GM11168 (cell line): Measurements from ENCODE around the gene ATP9B.

ENCODE experiments used
- in situ Hi-C: fragments of 300-500 bp; cut with MboI; formaldehyde crosslinking; loops from one replicate; pipeline ENCODE4 v1.12.0; 2022; ENCODE audit warnings: low sequenced_read_pairs; ENCODE audit not compliant: unreplicated experiment

The ATP9B gene

DNA sequence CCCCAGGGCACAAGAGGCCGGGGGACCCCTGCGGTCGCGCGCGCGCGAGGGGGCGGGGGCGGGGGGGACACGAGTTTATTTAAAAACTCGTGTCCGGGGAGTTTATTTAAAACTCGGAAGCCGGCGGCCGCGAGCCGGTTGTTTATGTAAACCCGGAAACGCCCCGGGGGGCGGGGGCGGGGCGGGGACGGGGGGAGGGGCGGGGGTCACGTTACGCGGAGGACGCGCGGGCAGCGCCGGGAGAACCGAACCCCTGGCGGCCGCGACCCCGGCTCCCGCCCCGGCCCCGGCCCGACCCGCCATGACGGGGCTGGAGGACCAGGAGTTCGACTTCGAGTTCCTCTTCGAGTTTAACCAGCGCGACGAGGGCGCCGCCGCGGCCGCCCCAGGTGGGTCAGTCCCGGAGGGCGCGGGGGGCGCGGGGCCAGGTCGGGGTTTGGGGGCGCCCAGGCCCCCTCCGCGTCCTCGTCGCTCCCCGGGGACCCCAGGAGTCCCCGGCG is 330.9 kb downstream of the ATP9B start:
- in situ Hi-C loops, result no loop called here

DNA sequence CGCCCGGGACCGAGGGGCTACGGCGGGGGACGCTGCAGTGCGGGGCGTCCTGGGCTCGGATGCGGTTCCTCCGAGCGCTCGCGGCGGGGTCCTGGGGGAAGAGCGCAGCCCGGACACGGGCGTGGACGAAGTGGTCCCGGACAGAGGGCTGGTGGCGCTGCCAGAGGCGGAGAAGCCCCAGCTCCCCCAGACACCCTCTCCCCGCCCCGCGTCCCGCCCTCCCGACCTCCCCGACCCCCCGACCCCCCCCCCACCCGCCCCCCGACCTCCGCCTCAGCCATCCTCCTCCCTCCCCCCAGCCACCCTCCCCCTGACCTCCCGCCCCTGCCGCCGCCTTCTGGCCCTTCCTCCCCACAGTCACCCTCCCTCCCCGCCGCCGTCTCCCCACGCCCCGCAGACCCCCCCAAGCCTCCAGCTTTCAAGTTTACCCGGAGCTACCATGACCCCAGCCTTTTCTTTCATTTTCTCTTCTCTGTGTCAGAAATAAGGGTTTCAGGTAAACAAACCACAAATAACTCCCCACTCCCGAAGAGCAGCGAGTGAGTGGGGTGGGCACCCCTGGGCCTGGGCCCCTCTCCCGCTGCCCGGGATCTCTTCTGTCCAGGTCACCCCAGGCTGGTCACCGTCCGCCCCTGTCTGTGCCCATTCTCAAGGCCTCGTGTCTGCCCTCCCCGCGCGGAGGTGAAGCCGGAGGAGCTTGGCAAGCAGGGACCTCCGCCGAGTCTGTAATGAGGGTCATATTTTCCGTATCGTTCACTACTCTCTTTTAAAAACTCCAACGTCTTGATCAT is 331.6 kb downstream of the ATP9B start:
- in situ Hi-C loops, result no loop called here

DNA sequence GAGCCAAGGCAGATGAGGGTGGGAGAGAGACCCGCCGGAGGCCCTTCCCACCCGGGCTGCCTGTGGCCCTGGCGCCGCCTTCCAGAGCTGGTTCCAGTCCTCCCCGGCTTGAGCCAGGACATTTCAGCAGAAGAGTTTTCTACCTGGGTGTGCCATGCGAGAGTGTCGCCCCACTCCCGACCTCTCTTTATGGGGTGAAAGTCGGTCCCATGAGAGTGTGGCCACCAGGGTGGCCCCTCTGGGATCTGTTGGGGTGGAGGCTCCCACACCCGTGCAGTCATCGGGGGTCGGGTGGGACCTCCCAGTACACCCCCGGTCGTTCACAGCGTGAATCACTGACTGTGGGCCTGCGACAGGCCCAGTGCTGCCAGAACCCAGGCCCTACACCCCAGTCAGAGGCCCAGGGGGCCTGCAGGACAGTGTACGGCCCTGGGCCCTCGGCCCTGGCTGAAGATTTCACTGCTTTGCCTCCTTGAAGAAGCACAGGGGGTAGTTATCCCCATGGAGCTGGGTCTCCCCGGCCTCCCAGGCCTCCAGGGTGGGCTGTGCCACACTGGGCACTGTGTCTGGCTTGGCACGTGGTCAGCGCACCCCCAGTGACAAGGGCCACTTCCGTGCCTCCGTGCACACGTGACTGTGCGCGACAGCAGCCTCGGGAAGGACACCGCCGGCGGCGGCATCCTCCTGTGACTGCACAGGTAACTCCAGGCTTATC is 332.5 kb downstream of the ATP9B start:
- in situ Hi-C loops, result no loop called here

DNA sequence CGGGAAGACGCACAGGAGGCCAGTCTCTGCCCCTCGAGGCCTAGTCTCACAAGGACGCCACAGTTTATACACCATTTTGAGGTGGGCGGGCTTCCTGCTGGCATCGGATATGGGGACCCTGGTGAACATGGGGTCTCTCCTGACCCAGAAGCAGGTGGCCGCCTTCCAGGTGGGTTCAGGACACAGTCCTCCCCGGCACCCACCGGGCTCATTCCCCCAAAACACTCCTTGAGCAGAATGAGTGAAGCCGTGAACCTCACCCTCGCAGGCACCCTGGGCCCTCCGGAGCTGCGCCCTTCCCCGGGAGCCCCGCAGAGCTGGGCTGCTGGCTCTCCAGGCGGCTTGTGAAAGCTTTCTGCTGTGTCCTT is 333.0 kb downstream of the ATP9B start:
- in situ Hi-C loops, result no loop called here

DNA sequence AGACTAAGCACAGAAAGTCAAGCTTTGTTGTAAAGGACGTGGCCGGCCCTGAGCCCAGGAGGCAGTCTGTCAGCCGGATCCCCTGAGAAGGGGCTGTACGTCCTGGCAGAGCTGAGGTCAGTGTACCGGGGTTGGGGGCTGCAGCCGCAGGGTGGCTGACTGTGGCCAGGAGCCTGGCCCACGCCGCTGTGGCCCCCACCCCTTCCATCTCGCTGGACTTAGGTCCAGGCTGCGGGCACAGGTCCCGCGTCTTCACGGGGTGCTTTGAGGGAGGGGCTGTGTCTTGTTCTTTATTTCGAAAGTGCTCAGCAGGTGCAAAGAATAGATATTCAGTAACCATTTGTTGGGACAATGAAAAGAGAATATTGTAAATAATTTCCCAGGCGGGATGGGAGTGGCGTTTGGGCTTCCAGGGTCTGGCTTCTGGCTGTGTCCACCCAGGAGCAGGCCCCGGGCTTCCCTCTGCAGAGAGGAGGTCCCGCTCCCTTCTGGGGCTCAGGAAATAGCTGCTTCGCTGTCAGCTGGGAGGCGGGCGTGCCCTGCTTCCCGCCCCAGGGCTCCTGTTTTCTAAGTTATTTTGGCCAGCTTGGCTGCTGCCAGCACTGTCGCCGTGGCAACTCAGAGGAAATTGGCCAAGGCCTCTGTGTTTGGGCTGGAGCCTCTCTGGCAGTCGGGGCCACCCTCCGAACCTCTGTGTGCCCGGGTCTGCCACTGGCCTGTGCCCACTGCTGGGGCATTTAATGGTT is 334.0 kb downstream of the ATP9B start:
- in situ Hi-C loops, result no loop called here

DNA sequence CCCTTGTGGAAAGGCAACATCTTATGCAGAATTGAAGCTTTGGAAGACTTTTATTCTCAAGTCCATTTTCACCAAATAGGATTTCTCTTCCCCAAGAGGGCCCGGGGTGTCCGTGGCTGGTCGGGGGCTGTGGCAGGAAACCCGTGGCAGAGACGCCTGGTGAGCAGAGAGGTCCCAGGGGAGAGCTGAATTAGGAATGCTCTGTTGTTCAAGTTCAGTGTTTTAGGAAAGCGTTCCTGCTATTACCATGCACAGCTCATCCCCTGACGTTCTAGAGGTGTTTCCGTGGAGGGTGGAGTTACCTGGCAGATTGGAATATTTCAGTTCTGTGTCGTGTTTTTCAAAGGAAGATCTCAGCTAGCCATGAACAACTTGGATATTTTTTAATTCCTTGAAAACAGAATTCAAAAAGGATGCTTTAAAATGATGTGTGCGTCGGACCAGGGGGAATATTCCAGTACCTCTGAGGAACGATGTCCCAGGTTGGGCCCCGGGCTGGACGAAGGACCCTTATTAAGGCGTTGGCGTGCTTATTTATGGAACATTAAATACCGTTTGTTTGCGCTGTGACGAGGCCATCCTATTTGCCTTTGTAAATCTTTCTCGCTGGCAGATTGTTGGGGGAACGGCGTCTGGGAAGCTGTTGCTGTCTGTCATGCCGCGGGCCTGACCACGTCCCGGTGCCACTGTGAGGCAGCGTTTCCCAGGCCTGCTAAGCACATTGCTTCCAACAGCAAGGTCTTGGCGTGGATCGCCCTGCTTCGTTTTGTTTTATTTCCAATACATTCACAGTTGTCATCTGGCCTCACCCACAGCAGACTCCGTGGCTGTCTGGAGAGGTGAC is 334.8 kb downstream of the ATP9B start:
- in situ Hi-C loops, result no loop called here

DNA sequence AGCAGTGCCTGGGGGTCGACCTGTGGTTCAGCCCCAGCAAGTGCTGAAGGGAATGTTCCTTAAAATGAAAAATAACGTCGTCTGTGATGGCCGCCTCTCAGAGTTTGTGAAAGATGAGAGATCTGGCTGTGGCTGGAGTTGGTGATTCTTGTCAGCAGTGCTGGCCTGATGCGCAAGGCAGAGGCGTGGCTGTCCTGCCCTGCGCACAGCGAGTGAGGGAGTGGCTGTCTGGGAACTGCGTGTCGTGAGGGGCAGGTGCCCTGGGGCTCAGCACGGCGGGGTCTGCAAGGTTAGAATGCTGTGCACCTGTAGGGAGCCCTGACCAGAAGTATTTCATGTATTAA is 335.3 kb downstream of the ATP9B start:
- in situ Hi-C loops, result no loop called here

DNA sequence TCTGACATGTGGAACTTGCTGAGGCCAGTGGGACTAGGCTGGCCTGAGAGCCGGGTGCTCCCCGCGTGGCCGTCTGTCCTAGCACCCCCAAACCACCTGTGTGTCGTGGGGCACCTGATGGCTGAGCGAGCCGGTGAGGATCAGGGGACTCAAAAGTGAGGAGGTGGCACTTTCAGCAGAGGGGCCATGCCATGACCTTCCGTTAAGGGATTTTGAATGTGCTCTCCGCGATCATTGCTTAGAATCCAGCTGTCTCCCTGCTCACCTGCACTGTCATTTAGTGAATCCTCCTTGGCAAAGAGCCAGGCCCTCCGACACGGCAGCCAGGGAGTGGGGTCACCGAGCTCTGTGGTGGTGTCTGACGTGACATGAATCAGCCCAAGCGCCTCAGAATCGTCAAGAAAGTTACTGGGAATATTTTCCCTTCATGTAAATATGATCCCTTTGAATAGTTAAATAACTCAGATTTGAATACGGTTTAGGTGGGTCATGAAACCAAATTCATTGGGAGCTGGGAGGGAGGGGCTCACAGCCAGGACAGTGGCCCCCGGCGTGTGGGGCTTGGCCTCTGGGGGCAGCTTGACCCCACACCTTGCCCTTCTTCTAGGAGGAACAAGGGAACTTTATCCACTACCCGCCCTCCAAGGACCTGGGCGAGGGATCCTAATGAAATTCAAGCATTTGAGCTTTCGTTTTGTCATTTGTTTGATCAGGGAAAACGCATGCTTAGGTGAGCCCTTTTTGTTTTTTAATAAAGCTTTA is 336.0 kb downstream of the ATP9B start:
- in situ Hi-C loops, result no loop called here

DNA sequence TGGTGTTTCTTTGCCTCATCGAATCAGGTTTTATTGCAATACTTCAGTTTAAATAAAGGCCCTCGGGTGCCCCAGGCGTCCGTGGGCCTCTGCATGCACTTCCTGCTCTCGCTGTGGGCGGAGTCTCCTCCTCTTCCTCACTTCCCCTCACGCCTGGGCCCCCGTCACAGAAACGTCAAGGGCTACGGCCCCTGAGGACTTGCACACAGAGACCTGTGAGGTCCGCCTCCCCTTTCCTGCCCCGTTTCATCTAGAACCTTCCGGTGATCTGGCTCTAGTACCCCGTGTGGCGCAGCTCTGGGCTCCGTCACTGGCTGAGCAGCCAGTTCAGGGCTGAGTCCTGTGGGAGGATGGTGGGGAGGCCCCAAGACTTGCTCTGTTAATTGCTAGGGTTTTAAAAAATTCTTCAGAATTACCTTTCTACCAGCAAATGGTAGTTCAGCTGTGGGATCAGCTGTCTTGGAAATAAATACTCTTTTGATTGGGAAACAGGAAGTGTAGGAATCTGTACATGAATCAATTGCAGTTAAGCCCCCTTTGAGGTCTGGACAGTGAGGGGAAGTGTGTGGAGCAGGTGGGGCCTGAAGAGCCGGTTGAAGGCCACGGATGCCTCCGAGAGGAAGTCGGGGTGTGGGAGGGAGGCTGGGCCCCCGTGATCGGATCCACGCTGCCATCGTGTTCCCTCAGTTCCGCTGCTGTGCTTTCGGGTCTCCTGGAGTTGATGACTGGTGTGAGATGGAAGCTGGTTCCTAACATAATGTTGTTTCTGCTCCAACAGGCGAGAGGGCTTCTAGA is 336.8 kb downstream of the ATP9B start:
- in situ Hi-C loops, result no loop called here

DNA sequence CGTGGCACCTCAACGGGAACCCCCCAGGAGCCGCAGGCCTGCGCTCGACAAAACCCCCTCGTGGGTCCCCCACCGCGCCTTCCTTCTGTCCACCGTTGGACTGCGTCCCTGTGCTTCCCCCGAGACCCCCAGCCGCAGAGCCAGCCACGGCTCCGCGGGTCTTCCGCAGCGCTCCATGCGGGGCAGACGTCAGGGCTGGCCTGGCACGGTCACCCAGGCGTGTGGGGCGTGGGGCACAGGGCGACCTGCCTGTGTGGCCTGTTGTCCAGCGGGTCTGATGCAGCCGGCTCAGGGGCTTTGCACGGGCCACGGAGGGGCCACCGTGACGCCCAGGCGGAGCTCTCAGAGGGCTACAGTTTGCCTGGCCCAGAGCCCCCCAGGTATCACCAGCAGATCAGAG is 337.5 kb downstream of the ATP9B start:
- in situ Hi-C loops, result no loop called here

DNA sequence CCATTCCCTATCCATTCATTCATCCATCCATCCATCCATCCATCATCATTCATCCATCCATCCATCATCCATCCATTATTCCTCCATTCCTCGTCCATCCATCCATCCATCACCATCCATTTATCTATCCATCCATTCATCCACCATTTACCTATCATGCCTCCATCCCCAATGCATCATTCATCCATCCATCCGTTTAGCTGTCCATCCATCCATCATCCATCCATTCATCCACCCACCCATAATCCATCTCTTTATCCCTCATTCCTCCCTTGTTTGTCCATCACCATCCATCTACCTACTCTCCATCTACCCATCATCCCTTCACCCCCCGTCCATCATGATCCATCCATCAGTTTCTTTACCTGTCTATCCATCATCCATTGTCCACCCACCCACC is 340.1 kb downstream of the ATP9B start:
- in situ Hi-C loops, result no loop called here

DNA sequence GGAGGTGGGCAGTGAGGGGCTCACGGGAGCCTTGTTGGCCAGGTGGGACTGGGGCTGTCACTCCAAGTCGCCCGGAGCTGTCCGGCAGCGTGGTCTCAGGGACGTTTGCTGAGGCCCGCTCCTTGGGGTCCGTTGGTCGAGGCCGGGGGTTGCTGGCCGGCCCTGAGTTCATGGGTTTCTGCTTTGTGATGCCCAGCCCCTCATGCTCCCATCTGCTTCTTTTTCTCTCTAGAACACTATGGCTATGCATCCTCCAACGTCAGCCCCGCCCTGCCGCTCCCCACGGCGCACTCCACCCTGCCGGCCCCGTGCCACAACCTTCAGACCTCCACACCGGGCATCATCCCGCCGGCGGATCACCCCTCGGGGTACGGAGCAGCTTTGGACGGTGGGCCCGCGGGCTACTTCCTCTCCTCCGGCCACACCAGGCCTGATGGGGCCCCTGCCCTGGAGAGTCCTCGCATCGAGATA is 341.0 kb downstream of the ATP9B start:
- in situ Hi-C loops, result no loop called here

DNA sequence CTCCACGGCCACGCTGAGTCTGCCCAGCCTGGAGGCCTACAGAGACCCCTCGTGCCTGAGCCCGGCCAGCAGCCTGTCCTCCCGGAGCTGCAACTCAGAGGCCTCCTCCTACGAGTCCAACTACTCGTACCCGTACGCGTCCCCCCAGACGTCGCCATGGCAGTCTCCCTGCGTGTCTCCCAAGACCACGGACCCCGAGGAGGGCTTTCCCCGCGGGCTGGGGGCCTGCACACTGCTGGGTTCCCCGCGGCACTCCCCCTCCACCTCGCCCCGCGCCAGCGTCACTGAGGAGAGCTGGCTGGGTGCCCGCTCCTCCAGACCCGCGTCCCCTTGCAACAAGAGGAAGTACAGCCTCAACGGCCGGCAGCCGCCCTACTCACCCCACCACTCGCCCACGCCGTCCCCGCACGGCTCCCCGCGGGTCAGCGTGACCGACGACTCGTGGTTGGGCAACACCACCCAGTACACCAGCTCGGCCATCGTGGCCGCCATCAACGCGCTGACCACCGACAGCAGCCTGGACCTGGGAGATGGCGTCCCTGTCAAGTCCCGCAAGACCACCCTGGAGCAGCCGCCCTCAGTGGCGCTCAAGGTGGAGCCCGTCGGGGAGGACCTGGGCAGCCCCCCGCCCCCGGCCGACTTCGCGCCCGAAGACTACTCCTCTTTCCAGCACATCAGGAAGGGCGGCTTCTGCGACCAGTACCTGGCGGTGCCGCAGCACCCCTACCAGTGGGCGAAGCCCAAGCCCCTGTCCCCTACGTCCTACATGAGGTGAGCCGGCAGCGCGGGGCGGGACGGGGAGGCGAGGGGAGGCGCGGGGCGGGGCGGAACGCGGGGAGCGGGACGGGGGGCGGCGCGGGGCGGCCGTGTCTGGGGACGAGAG is 341.8 kb downstream of the ATP9B start:
- in situ Hi-C loops, result no loop called here

DNA sequence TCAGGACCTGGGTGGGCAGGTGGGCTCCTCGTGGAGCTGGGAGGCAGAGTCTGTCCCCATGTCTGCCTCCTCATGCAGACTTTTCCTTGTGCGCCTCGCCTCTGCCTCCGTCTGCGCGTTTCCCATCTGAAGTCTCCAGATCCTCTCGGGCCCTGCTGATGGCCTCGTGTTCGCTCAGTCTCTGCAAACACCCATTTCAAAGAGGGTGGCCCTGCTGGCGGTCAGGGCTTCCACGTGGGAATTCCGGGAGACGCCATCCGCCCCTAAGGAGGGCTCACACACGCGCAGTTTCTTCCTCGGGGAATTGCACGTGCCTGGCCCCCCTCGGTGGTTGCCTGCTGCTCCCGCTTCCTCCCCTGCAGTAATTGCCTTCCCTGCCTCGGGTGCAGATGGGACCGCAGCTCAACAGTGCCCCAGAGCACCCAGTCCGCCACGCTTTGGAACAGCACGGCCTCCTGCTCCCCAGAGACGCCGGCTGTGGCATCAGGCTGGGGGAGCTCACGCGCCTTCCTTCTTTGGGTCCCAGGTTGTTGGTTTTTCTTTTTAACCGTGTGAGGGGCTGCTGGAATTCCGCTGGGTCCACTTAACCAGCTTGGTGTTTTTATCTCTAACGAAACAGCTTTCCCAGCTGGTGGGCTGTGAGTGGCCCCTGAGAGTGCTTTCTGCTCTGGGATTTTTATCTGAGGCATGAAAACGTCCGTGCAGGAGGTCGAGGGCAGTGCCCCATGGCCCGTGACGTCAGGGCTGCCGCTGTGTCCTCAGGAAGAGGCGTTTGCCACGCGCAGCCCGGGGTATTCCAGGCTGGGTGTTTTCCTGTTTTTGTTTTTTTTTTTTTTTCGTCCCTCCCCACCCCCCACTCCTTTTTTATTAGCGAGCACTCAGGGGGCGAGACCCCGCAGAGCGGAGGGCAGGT is 342.7 kb downstream of the ATP9B start:
- in situ Hi-C loops, result no loop called here

DNA sequence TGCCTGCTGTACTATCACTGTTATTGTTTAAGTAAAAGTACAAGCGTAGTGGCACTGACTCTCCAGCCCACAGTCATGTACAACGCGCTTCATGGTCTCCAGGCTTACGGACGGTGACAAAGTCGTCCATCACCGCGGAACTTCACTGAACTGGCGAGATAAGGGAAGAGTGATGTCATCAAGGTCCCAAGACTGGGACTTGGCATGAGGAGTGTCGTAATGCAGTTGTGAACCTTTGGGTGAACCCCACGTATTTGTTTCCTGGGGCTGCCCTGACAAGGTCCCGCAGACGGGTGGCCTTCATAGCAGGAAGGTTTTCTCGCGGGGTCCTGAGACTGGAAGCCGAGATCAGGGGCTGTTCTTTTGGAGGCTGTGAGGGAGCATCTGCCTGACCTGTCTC is 343.8 kb downstream of the ATP9B start:
- in situ Hi-C loops, result no loop called here

DNA sequence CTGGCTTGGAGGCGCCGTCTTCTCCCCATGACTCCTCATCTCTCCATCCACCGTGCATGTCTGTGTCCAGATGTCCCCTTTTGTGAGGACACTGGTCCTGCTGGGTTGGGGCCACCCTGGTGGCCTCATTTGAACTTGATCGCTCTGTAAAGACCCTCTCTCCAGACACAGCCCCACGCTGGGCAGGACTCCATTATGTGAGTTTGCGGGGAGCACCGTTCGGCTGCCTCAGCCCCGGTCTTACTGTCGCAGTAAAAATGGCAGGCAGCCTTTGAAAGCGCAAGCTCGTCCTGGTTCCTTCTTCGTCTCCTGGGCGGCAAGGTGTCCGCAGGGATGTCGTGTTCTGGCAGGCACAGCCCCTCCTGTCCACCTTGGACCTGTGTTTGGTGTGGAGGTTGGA is 344.2 kb downstream of the ATP9B start:
- in situ Hi-C loops, result no loop called here

DNA sequence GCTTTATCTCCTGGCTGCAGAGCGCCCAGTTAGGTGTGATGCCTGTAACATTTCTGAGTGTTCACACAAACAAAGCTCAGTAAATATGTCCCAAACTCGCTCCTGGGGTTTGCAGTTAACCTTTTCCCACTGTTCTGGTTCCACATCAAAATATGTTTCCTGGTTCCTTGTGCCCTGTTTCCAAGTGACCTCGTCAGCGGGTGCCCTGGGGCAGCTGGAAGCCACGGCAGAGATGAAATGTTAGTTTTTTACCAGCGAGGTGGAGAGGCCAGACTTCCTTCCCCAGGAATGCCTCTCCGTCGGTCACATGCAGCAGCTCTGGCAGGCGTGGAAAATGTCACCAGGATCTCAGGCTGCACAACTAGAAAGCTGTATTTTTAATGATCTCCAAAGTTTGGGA is 344.7 kb downstream of the ATP9B start:
- in situ Hi-C loops, result no loop called here
